Activated CD8-positive, alpha-beta T cell treated with anti-CD3 and anti-CD28 coated beads for 36 hours (primary cell): ENCODE results near the gene SPTLC3. TPM values are rescaled to one million over a fixed set of nuclear protein-coding genes. Genes with fewer than 3 reads are reported as not detected.
A peak's percentile ranks its signal among the peaks of the same experiment; 100 is the strongest.

ENCODE experiments used
- ATAC-seq: fragments of 200-7000 bp; cut with Tn5 transposase; one replicate; pipeline ENCODE4 v1.10.0; 2021; ENCODE audit warnings: mild to moderate bottlenecking, moderate library complexity
- CTCF ChIA-PET: fragments of 350-600 bp; sonication (Branson Sonifier 250); formaldehyde crosslinking; loops from one replicate; lab custom pipeline; 2021; ENCODE audit warnings: antibody characterized with exemption; lab: Charles Lee
- POLR2A ChIA-PET: fragments of 350-600 bp; sonication (Branson Sonifier 250); formaldehyde crosslinking; loops from one replicate; lab custom pipeline; 2021; ENCODE audit warnings: antibody characterized with exemption; lab: Charles Lee
- DNase-seq: peaks from one replicate; pipeline ENCODE4 v3.0.0-alpha.2; 2020
- H3K27ac Mint-ChIP-seq: one replicate; pipeline ENCODE4 v1.8.0; 2021; ENCODE audit warnings: mild to moderate bottlenecking, mixed read lengths
- H3K27me3 Mint-ChIP-seq: one replicate; pipeline ENCODE4 v1.8.0; 2021; ENCODE audit warnings: mixed read lengths
- H3K36me3 Mint-ChIP-seq: one replicate; pipeline ENCODE4 v1.8.0; 2021; ENCODE audit warnings: low read depth, mixed read lengths
- H3K4me1 Mint-ChIP-seq: one replicate; pipeline ENCODE4 v1.8.0; 2021; ENCODE audit warnings: low read depth, mixed read lengths
- H3K4me3 Mint-ChIP-seq: one replicate; pipeline ENCODE4 v1.8.0; 2021; ENCODE audit warnings: mild to moderate bottlenecking, moderate library complexity, mixed read lengths
- H3K9me3 Mint-ChIP-seq: one replicate; pipeline ENCODE4 v1.8.0; 2021; ENCODE audit warnings: mixed read lengths
- CTCF ChIP-seq: fragments of 200-600 bp; IDR thresholded peaks from one replicate; pipeline ENCODE4 v1.8.0; 2022; ENCODE audit warnings: antibody characterized with exemption, mild to moderate bottlenecking
- intact Hi-C: fragments of 100-400 bp; cut with micrococcal nuclease; formaldehyde crosslinking; loops from one replicate; pipeline ENCODE4 v1.10.0; 2022
- total RNA-seq, 2 experiments: library from RNA; stranded (reverse); gene quantifications; one replicate each; pipeline ENCODE4 v1.2.3, GENCODE V29; 2021

SPTLC3 gene
- total RNA-seq, 2 experiments from 2014 or later = 0.72 to 0.77 TPM

DNA sequence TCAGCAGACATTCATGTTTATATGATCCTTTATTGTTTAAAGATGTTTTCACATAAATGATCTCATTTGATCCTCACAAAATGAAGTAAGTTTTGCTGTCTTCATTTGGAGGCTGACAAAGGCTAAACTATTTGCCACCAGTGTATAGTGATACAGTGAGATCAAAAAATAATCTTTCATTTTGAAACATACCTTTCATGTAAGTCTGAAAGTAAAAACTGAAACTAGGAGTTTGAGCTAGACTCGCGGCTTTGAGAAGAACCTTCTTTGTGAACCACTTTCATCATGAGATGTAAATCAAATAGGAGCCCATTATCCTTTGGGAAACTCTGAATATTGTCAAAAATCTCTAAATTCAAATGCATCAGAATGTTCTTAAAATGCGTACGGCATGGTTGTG lies 40.3 kb upstream of the SPTLC3 start:
- TF ChIP-seq CTCF = no peak
- no peaks in the 10 kb centered on the region for H3K36me3 Mint-ChIP-seq
- ChIA-PET POLR2A (interaction anchor here (0.6 kb wide), 1 partner anchor 41 kb away, joined by 3 read pairs; no protein-coding TSS in a partner anchor), CTCF (interaction anchor here (1.8 to 2.5 kb wide), 3 partner anchors 44 to 141 kb away, joined by 4 to 9 read pairs (median 8); no protein-coding TSS in a partner anchor)
- no peaks in the 10 kb centered on the region for H3K27me3 Mint-ChIP-seq
- H3K4me1 Mint-ChIP-seq = no peaks in the 10 kb centered on the region
- H3K4me3 Mint-ChIP-seq = no peak overlapping the region
- no peak overlapping the region for H3K27ac Mint-ChIP-seq
- H3K9me3 Mint-ChIP-seq = no peaks in the 10 kb centered on the region
- intact Hi-C loops = loop anchor here (5.0 kb wide), 2 partner anchors 41 to 139 kb away; no protein-coding TSS in a partner anchor
- ATAC-seq = no peak
- no peak for DNase-seq

DNA sequence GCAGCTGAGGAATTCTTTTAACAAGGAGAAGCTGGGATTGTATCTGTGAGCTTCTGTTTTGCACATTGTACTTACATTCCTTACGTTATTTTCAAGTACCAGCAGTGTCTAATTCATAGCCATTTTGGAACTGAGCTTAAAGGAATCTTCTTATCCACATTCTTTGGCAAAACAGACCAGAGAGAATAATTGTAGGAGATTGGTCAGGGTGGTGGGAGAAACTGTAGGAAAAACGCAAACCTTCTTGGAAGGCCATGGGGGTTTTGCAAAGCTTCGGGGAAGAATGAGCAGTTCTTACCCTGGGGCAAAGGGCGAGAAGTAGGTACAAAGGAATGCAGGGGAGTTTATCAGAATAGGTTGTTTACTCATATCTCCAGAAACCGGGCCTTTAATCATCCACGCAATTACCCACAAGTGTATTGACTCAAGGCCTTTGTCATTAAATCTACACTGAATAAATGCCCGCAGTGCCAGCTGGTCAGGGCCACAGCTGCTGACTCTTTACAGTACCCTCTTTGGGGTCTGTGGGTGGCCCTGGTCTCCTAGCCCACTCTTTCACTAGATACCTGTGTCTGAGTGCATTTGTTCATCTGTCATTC lies 39.6 kb upstream of the SPTLC3 start:
- H3K4me3 Mint-ChIP-seq = no peak overlapping the region
- ATAC-seq (no peak), DNase-seq (no peak)
- no peaks in the 10 kb centered on the region for H3K4me1 Mint-ChIP-seq
- H3K27me3 Mint-ChIP-seq = no peaks in the 10 kb centered on the region
- intact Hi-C loops = loop anchor here (5.0 kb wide), 2 partner anchors 42 to 138 kb away; no protein-coding TSS in a partner anchor
- ChIA-PET POLR2A (interaction anchor here (0.6 kb wide), 1 partner anchor 40 kb away, joined by 3 read pairs; no protein-coding TSS in a partner anchor), CTCF (interaction anchor here (1.8 to 3.2 kb wide), 3 partner anchors 135 to 140 kb away, joined by 4 to 12 read pairs (median 9); no protein-coding TSS in a partner anchor)
- no peaks in the 10 kb centered on the region for H3K9me3 Mint-ChIP-seq
- H3K27ac Mint-ChIP-seq = no peak overlapping the region
- no peak for TF ChIP-seq CTCF
- no peaks in the 10 kb centered on the region for H3K36me3 Mint-ChIP-seq

GRCh38 chr20:12970372-12970821 lies 38.4 kb upstream of the SPTLC3 start:
- TF ChIP-seq CTCF = peak; percentile 33
- no peak overlapping the region for H3K4me3 Mint-ChIP-seq
- ChIA-PET CTCF (interaction anchor here (0.6 to 3.2 kb wide), 8 partner anchors 9 to 576 kb away, joined by 3 to 12 read pairs (median 4); no protein-coding TSS in a partner anchor), POLR2A (no interaction called here)
- H3K4me1 Mint-ChIP-seq = no peaks in the 10 kb centered on the region
- no peaks in the 10 kb centered on the region for H3K9me3 Mint-ChIP-seq
- no peak for ATAC-seq
- intact Hi-C loops = no loop called here
- H3K27me3 Mint-ChIP-seq = no peaks in the 10 kb centered on the region
- no peaks in the 10 kb centered on the region for H3K36me3 Mint-ChIP-seq
- DNase-seq = peak; percentile 29
- no peak overlapping the region for H3K27ac Mint-ChIP-seq

- Mint-ChIP-seq H3K27ac (no peak overlapping the region), H3K4me1 (no peaks in the 10 kb centered on the region), H3K36me3 (no peaks in the 10 kb centered on the region), H3K27me3 (peaks cover 7% of the 10 kb centered on the region), H3K4me3 (no peak overlapping the region), H3K9me3 (no peaks in the 10 kb centered on the region)
- intact Hi-C loops = no loop called here
- ATAC-seq (no peak), DNase-seq (no peak)
- TF ChIP-seq CTCF = no peak
- ChIA-PET CTCF (interaction anchor here (0.6 to 1.8 kb wide), 3 partner anchors 11 to 455 kb away, joined by 4 read pairs; no protein-coding TSS in a partner anchor), POLR2A (no interaction called here)
These were observed 32.8 kb upstream of the SPTLC3 start for GRCh38 chr20:12975833-12976608.
